GM12878 (cell line): ENCODE measurements around the gene LTB4R. TPM values are rescaled to one million over a fixed set of nuclear protein-coding genes. Genes with fewer than 3 reads are reported as not detected.

Experiments used
- ATAC-seq: fragments of 200-7000 bp; cut with Tn5 transposase; 3 replicates; pipeline ENCODE4 v1.9.1; 2020; ENCODE audit warnings: mild to moderate bottlenecking, moderate library complexity
- BruUV-seq: library from RNA; stranded (reverse); fragments of 400-500 nt; replicated peaks from 2 replicates; lab custom pipeline; 2021; lab: Mats Ljungman, UMichigan
- CTCF ChIA-PET: fragments of 300-600 bp; sonication (Branson Sonifier 250); formaldehyde crosslinking; extraction: SDS; loops from one replicate; lab custom pipeline; 2021; ENCODE audit warnings: inconsistent platforms; lab: Yijun Ruan, JAX
- POLR2A ChIA-PET: fragments of 350-600 bp; formaldehyde crosslinking; extraction: SDS; loops from one replicate; lab custom pipeline; 2021; ENCODE audit warnings: inconsistent platforms; lab: Charles Lee
- RAD21 ChIA-PET: fragments of 300-600 bp; sonication (Branson Sonifier 250); formaldehyde crosslinking; loops from one replicate; lab custom pipeline; 2023; ENCODE audit warnings: antibody characterized with exemption; ENCODE audit not compliant: unreplicated experiment; lab: Charles Lee
- SMC1A ChIA-PET: fragments of 300-600 bp; sonication (Branson Sonifier 250); formaldehyde crosslinking; loops from one replicate; lab custom pipeline; 2023; ENCODE audit not compliant: unreplicated experiment, uncharacterized antibody; lab: Charles Lee
- DNase-seq: peaks from one replicate; pipeline ENCODE4 v3.0.0-alpha.2; 2011; ENCODE audit warnings: low read depth, low spot score
- FAIRE-seq: peaks from 3 replicates; lab custom pipeline; 2011; peaks lifted over from hg19 to GRCh38; lab: Jason Lieb, UNC
- H2AFZ ChIP-seq: 2 replicates; pipeline ENCODE4 v1.6.0; 2011; ENCODE audit warnings: low read depth, low read length, control low read depth; ENCODE audit not compliant: control insufficient read depth
- H3K27ac ChIP-seq: 2 replicates; pipeline ENCODE4 v1.5.1; 2011; ENCODE audit warnings: control low read depth; ENCODE audit not compliant: control insufficient read depth, insufficient read depth
- H3K27me3 ChIP-seq, 2 experiments: replicated peaks in 1 of 2; 2 replicates each; pipeline versions ENCODE4 v1.6.0 to v1.6.1; 2011; ENCODE audit warnings: low read length in 1 of 2; ENCODE audit not compliant: control insufficient read depth in 2 of 2, insufficient read depth in 2 of 2
- H3K36me3 ChIP-seq, 2 experiments: 2 replicates each; pipeline ENCODE4 v1.5.1; 2011; ENCODE audit warnings: low read length in 1 of 2; ENCODE audit not compliant: control insufficient read depth in 2 of 2, insufficient read depth in 2 of 2
- H3K4me1 ChIP-seq: 2 replicates; pipeline ENCODE4 v1.6.1; 2011; ENCODE audit warnings: mild to moderate bottlenecking, low read length, moderate library complexity, mixed read lengths; ENCODE audit not compliant: control insufficient read depth, insufficient read depth
- H3K4me2 ChIP-seq: 2 replicates; pipeline ENCODE4 v1.6.0; 2011; ENCODE audit warnings: control low read depth; ENCODE audit not compliant: control insufficient read depth, insufficient read depth
- H3K4me3 ChIP-seq: fragments of 200-600 bp; sonication (generic); 2 replicates; pipeline ENCODE4 v1.5.1; 2016
- H3K79me2 ChIP-seq: 2 replicates; pipeline ENCODE4 v1.6.0; 2011; ENCODE audit warnings: low read length; ENCODE audit not compliant: control insufficient read depth, insufficient read depth
- H3K9ac ChIP-seq: 2 replicates; pipeline ENCODE4 v1.8.0; 2011; ENCODE audit warnings: low read length, control low read depth, mixed read lengths; ENCODE audit not compliant: control insufficient read depth, insufficient read depth
- H3K9me3 ChIP-seq: replicated peaks from 3 replicates; pipeline ENCODE4 v1.5.1; 2011; ENCODE audit warnings: mild to moderate bottlenecking, low read length; ENCODE audit not compliant: control insufficient read depth, insufficient read depth
- H4K20me1 ChIP-seq: 2 replicates; pipeline ENCODE4 v1.6.0; 2011; ENCODE audit not compliant: control insufficient read depth, insufficient read depth
- BACH1 ChIP-seq: fragments of 450-650 bp; IDR thresholded peaks from 2 replicates; pipeline ENCODE4 v1.6.1; 2017; ENCODE audit warnings: mild to moderate bottlenecking, borderline replicate concordance
- CEBPB ChIP-seq, 2 experiments: fragments of 150-350 bp in 1 of 2; IDR thresholded peaks; 2 replicates each; pipeline ENCODE4 v1.6.1; 2012 to 2014; ENCODE audit warnings: low read depth in 2 of 2, low read length in 2 of 2, borderline replicate concordance in 1 of 2, inconsistent platforms in 1 of 2
- E2F8 ChIP-seq: fragments of 450-650 bp; IDR thresholded peaks from 2 replicates; pipeline ENCODE4 v1.6.1; 2018; ENCODE audit warnings: mild to moderate bottlenecking, low read depth, moderate library complexity; ENCODE audit not compliant: partially characterized antibody
- HCFC1 ChIP-seq: fragments of 150-350 bp; IDR thresholded peaks from 2 replicates; pipeline ENCODE4 v1.6.1; 2014; ENCODE audit warnings: low read length
- NR2C1 ChIP-seq: fragments of 450-650 bp; IDR thresholded peaks from 2 replicates; pipeline ENCODE4 v1.6.1; 2017; ENCODE audit warnings: antibody characterized with exemption, mild to moderate bottlenecking, moderate library complexity
- PML ChIP-seq: IDR thresholded peaks from 2 replicates; pipeline ENCODE4 v1.6.1; 2012; ENCODE audit warnings: low read length, inconsistent platforms
- RBBP5 ChIP-seq: fragments of 200-600 bp; sonication (generic); conservative IDR thresholded peaks from 2 replicates; pipeline ENCODE4 v1.6.1; 2016
- RFX5 ChIP-seq: IDR thresholded peaks from 2 replicates; pipeline ENCODE4 v1.6.1; 2011; ENCODE audit warnings: low read depth, low read length, improper control_type of control experiment
- RUNX3 ChIP-seq: IDR thresholded peaks from 2 replicates; pipeline ENCODE4 v1.6.1; 2012; ENCODE audit warnings: low read length, inconsistent platforms
- SMAD5 ChIP-seq: IDR thresholded peaks from 2 replicates; pipeline ENCODE4 v1.6.1; 2016; ENCODE audit warnings: antibody characterized with exemption, low read depth
- SREBF1 ChIP-seq: IDR thresholded peaks from 2 replicates; pipeline ENCODE4 v1.6.1; 2012; ENCODE audit warnings: mild to moderate bottlenecking, low read length
- TARDBP ChIP-seq: IDR thresholded peaks from 2 replicates; pipeline ENCODE4 v1.6.1; 2016; ENCODE audit warnings: borderline replicate concordance
- ZBTB11 ChIP-seq: fragments of 450-650 bp; formaldehyde crosslinking; IDR thresholded peaks from 2 replicates; pipeline ENCODE4 v1.5.0; 2022; ENCODE audit warnings: mild to moderate bottlenecking, missing genetic modification characterization
- ZNF592 ChIP-seq: fragments of 450-650 bp; IDR thresholded peaks from 2 replicates; pipeline ENCODE4 v1.6.1; 2017; ENCODE audit warnings: mild to moderate bottlenecking, moderate library complexity
- ZZZ3 ChIP-seq: IDR thresholded peaks from 2 replicates; pipeline ENCODE4 v1.6.1; 2011; ENCODE audit warnings: low read depth; ENCODE audit not compliant: control insufficient read depth, insufficient read length
- WGBS: methylation state at CpG from one replicate; pipeline ENCODE4 v1.1.6; 2016; ENCODE audit warnings: low lambda C conversion rate; ENCODE audit not compliant: insufficient replicate concordance, insufficient coverage; ENCODE audit errors: missing lambda C conversion rate; 5-methylcytosine and 5-hydroxymethylcytosine counted together
- in situ Hi-C: fragments of 300-500 bp; cut with MboI; formaldehyde crosslinking; loops from 9 replicates; pipeline ENCODE4 v1.14.3; 2018; ENCODE audit warnings: mixed read lengths
- intact Hi-C: fragments of 100-400 bp; cut with micrococcal nuclease; formaldehyde crosslinking; loops from one replicate; pipeline ENCODE4 v1.14.2; 2022; ENCODE audit not compliant: unreplicated experiment
- polyA plus RNA-seq, 11 experiments: library from polyadenylated mRNA; depleted of rRNA in 4 of 11; unstranded in 6 of 11; stranded (reverse) in 5 of 11; fragments of >200 nt; fragmentation: Nextera tagmentation in 4 of 11; fragmentation: Illumina TruSeq in 1 of 11; extraction: Ambion mirVana in 4 of 11; extraction: Trizol in 1 of 11; gene quantifications; 1 replicate in 1 of 11; 2 replicates in 10 of 11; pipeline versions ENCODE4 v1.2.1 to v1.2.3, GENCODE V29; 2011 to 2016; ENCODE audit warnings: inconsistent platforms in 2 of 11, missing spikeins in 2 of 11, low read depth in 1 of 11
- total RNA-seq, 4 experiments: library from RNA; depleted of rRNA in 3 of 4; stranded (reverse); fragments of >200 nt in 3 of 4; fragmentation: Illumina TruSeq in 1 of 4; extraction: Trizol in 1 of 4; gene quantifications; 2 replicates each; pipeline versions ENCODE4 v1.2.1 to v1.2.3, GENCODE V29; 2013 to 2021

Gene LTB4R
- total and polyA plus RNA-seq, 10 of the 15 experiments (the other 5 are each of a cell fraction or from before 2014, with no cell fraction given) = 1.2 to 14.0 (median 4.0) TPM

GRCh38 chr14:24329073-24329663 lies 17.9 kb downstream of the LTB4R start:
- ChIA-PET SMC1A (interaction anchor here (0.9 to 2.1 kb wide), 2 partner anchors 102 to 108 kb away, joined by 4 to 11 read pairs; no protein-coding TSS in a partner anchor), RAD21 (interaction anchor here (3.9 kb wide), 1 partner anchor 102 kb away, joined by 26 read pairs; no protein-coding TSS in a partner anchor), CTCF (interaction anchor here (0.8 to 16.6 kb wide), 6 partner anchors 10 to 110 kb away, joined by 3 to 452 read pairs (median 13); partner anchors contain the start of genes CBLN3, KHNYN, RIPK3 and SDR39U1), POLR2A (no interaction called here)
- ATAC-seq = no peak
- Histone ChIP-seq H3K4me1 (peaks cover 15% of the 10 kb centered on the region), H3K27me3 (peaks cover 2 to 6% of the 10 kb centered on the region in 2 experiments; a peak in 3 of 4 replicates), H3K79me2 (no peaks in the 10 kb centered on the region), H3K27ac (no peak overlapping the region), H3K4me3 (no peak overlapping the region), H4K20me1 (no peaks in the 10 kb centered on the region), H3K4me2 (no peak overlapping the region), H2AFZ (no peak overlapping the region), H3K9ac (no peak overlapping the region), H3K9me3 (no peaks in the 10 kb centered on the region), H3K36me3 (no peaks in the 10 kb centered on the region)
- no TSS peak for BruUV-seq
- WGBS = 55% methylated on average over 12 of the region's 12 CpGs
- in situ Hi-C loops = no loop called here
- no peak for FAIRE-seq
- intact Hi-C loops = no loop called here
- no peak for DNase-seq
- TF ChIP-seq PML (no peak), HCFC1 (no peak), RFX5 (no peak), ZBTB11 (no peak), RUNX3 (no peak), NR2C1 (no peak), SREBF1 (no peak), ZZZ3 (no peak), BACH1 (no peak), TARDBP (no peak), E2F8 (no peak), ZNF592 (no peak), CEBPB (IDR thresholded peaks at IDR 0.05; ENCODE audit: borderline replicate concordance in 1 of 2, low read depth in 2 of 2, low read length in 2 of 2) (no peak), SMAD5 (no peak), RBBP5 (no peak)
